Tibial nerve (tissue), 4 donors: Measurements from ENCODE around the gene ZNF175. TPM values are rescaled to one million over a fixed set of nuclear protein-coding genes. Genes with fewer than 3 reads are reported as not detected.
A peak's percentile ranks its signal among the peaks of the same experiment; 100 is the strongest.

Source experiments
- DNase-seq, 2 donors: peaks; one replicate each; pipeline ENCODE4 v3.0.0-alpha.2; 2019; ENCODE audit warnings: low spot score in 2 of 2
- H3K27ac ChIP-seq, 4 donors: fragments of 200-600 bp; sonication (generic) in 3 of 4; one replicate each; pipeline ENCODE4 v1.5.1; 2017 to 2019; ENCODE audit warnings: mild to moderate bottlenecking in 1 of 4
- H3K27me3 ChIP-seq, 2 donors: fragments of 200-600 bp; sonication (generic) in 1 of 2; one replicate each; pipeline versions ENCODE4 v1.5.1 to v1.6.0; 2017 to 2019
- H3K36me3 ChIP-seq, 3 donors: fragments of 200-600 bp; sonication (generic); one replicate each; pipeline ENCODE4 v1.5.1; 2018 to 2019
- H3K4me1 ChIP-seq, 4 donors: fragments of 200-600 bp; sonication (generic) in 3 of 4; one replicate each; pipeline ENCODE4 v1.5.1; 2017 to 2019
- H3K4me3 ChIP-seq, 4 donors: fragments of 200-600 bp; sonication (generic) in 3 of 4; one replicate each; pipeline ENCODE4 v1.5.1; 2017 to 2019; ENCODE audit warnings: mild to moderate bottlenecking in 1 of 4, moderate library complexity in 1 of 4
- H3K9me3 ChIP-seq, 4 donors: fragments of 200-600 bp; sonication (generic) in 3 of 4; one replicate each; pipeline ENCODE4 v1.5.1; 2017 to 2019
- CTCF ChIP-seq, 5 experiments: fragments of 200-600 bp in 3 of 5; fragments of 450-650 bp in 2 of 5; sonication (generic) in 3 of 5; IDR thresholded peaks; one replicate each; pipeline ENCODE4 v1.5.1; 2016 to 2019; ENCODE audit warnings: antibody characterized with exemption in 5 of 5, mild to moderate bottlenecking in 3 of 5, moderate library complexity in 2 of 5
- EP300 ChIP-seq, 2 donors: sonication (generic); formaldehyde crosslinking; IDR thresholded peaks; one replicate each; pipeline ENCODE4 v1.6.1; 2017; ENCODE audit warnings: antibody characterized with exemption in 2 of 2, mild to moderate bottlenecking in 1 of 2
- POLR2A ChIP-seq, 2 donors: fragments of 450-650 bp; IDR thresholded peaks; one replicate each; pipeline ENCODE4 v1.6.1; 2017; ENCODE audit warnings: antibody characterized with exemption in 2 of 2, mild to moderate bottlenecking in 2 of 2, moderate library complexity in 2 of 2
- WGBS, 2 donors: methylation state at CpG; one replicate each; pipeline ENCODE4 v1.1.5; 2018; 5-methylcytosine and 5-hydroxymethylcytosine counted together
- total RNA-seq, 4 donors: library from RNA; depleted of rRNA; stranded (reverse); fragments of >200 nt; gene quantifications; one replicate each; pipeline ENCODE4 v1.1.0, GENCODE V29; 2016

The ZNF175 gene
- total RNA-seq, 4 donors from 2014 or later, result 4.3 to 8.5 (median 7.3) TPM

GRCh38 chr19:51567583-51567982 lies 3.5 kb upstream of the ZNF175 start:
- H3K27ac ChIP-seq, result no peak overlapping the region
- H3K4me1 ChIP-seq, result peaks cover 0 to 11% (median 8%) of the 10 kb centered on the region in 4 donors
- H3K36me3 ChIP-seq, result no peaks in the 10 kb centered on the region
- H3K9me3 ChIP-seq, result no peaks in the 10 kb centered on the region
- H3K27me3 ChIP-seq, result peaks cover 0 to 24% of the 10 kb centered on the region in 2 donors
- H3K4me3 ChIP-seq, result no peak overlapping the region
- DNase-seq, result no peak
- WGBS, 2 donors, result 79 to 83% methylated on average over 4 of the region's 4 CpGs
- TF ChIP-seq CTCF (IDR thresholded peaks at IDR 0.05) (no peak), EP300 (IDR thresholded peaks at IDR 0.05) (no peak), POLR2A (IDR thresholded peaks at IDR 0.05) (no peak)

GRCh38 chr19:51568456-51568855 lies 2.6 kb upstream of the ZNF175 start:
- Histone ChIP-seq H3K4me3 (no peak overlapping the region), H3K36me3 (peaks cover 0 to 5% (median 0%) of the 10 kb centered on the region in 3 donors), H3K27ac (no peak overlapping the region), H3K4me1 (peaks cover 0 to 20% (median 9%) of the 10 kb centered on the region in 4 donors), H3K27me3 (peaks cover 0 to 24% of the 10 kb centered on the region in 2 donors), H3K9me3 (no peaks in the 10 kb centered on the region)
- WGBS, 2 donors, result 90 to 92% methylated on average over 1 of the region's 1 CpG
- no peak for DNase-seq
- TF ChIP-seq POLR2A (IDR thresholded peaks at IDR 0.05) (no peak), EP300 (IDR thresholded peaks at IDR 0.05) (no peak), CTCF (IDR thresholded peaks at IDR 0.05) (no peak)

- no peak for TF ChIP-seq CTCF (IDR thresholded peaks at IDR 0.05)
- TF ChIP-seq POLR2A (IDR thresholded peaks at IDR 0.05), result no peak
- TF ChIP-seq EP300 (IDR thresholded peaks at IDR 0.05), result no peak
- peaks cover 0 to 29% (median 0%) of the 10 kb centered on the region in 3 donors for H3K36me3 ChIP-seq
- peak overlapping the region; percentile 39 to 73 (median 62) for H3K4me3 ChIP-seq
- 7 to 8% methylated on average over 8 of the region's 8 CpGs for WGBS, 2 donors
- H3K27ac ChIP-seq, result peak overlapping the region in 2 of 4 donors; percentile 80 to 83
- no peak for DNase-seq
- peaks cover 0 to 23% (median 9%) of the 10 kb centered on the region in 4 donors for H3K4me1 ChIP-seq
- H3K9me3 ChIP-seq, result no peaks in the 10 kb centered on the region
- peaks cover 0 to 12% of the 10 kb centered on the region in 2 donors for H3K27me3 ChIP-seq
Measured at GRCh38 chr19:51571599-51571998, 516 bp downstream of the ZNF175 start.

GRCh38 chr19:51572410-51572809 lies 1.3 kb downstream of the ZNF175 start:
- H3K36me3 ChIP-seq, result peaks cover 0 to 33% (median 0%) of the 10 kb centered on the region in 3 donors
- H3K27ac ChIP-seq, result no peak overlapping the region
- WGBS, 2 donors, result 69 to 77% methylated on average over 3 of the region's 3 CpGs
- no peak for DNase-seq
- TF ChIP-seq POLR2A (IDR thresholded peaks at IDR 0.05) (no peak), CTCF (IDR thresholded peaks at IDR 0.05) (no peak), EP300 (IDR thresholded peaks at IDR 0.05) (no peak)
- H3K9me3 ChIP-seq, result no peaks in the 10 kb centered on the region
- H3K27me3 ChIP-seq, result peaks cover 0 to 12% of the 10 kb centered on the region in 2 donors
- peak overlapping the region in 1 of 4 donors; percentile 73 for H3K4me3 ChIP-seq
- H3K4me1 ChIP-seq, result peaks cover 0 to 23% (median 9%) of the 10 kb centered on the region in 4 donors

- no peak overlapping the region for H3K4me3 ChIP-seq
- no peak for DNase-seq
- H3K4me1 ChIP-seq, result peaks cover 0 to 23% (median 9%) of the 10 kb centered on the region in 4 donors
- TF ChIP-seq EP300 (IDR thresholded peaks at IDR 0.05) (no peak), POLR2A (IDR thresholded peaks at IDR 0.05) (no peak), CTCF (IDR thresholded peaks at IDR 0.05) (no peak)
- H3K36me3 ChIP-seq, result peaks cover 0 to 38% (median 0%) of the 10 kb centered on the region in 3 donors
- peaks cover 0 to 9% of the 10 kb centered on the region in 2 donors for H3K27me3 ChIP-seq
- H3K27ac ChIP-seq, result no peak overlapping the region
- 94 to 96% methylated on average over 4 of the region's 4 CpGs for whole genome bisulfite sequencing, 2 donors
- no peaks in the 10 kb centered on the region for H3K9me3 ChIP-seq
Measured at GRCh38 chr19:51572908-51573307, 1.8 kb downstream of the ZNF175 start.
